CD4-positive, CD25-positive, alpha-beta regulatory T cell (primary cell): ENCODE results near the gene FGGY. TPM values are rescaled to one million over a fixed set of nuclear protein-coding genes. Genes with fewer than 3 reads are reported as not detected.

Source experiments
- ATAC-seq, 2 donors: fragments of 150-1000 bp; cut with Tn5 transposase; one replicate each; pipeline ENCODE4 v1.10.0; 2021; ENCODE audit warnings: low read depth in 2 of 2, moderate number of reproducible peaks in 2 of 2, moderate library complexity in 1 of 2
- DNase-seq, 3 donors: peaks; one replicate each; pipeline versions ENCODE4 v3.0.0 to v3.0.0-alpha.2; 2012 to 2022; ENCODE audit warnings: mixed read lengths in 1 of 3
- H3K27ac ChIP-seq: one replicate; pipeline ENCODE4 v1.7.0; 2013; ENCODE audit warnings: mild to moderate bottlenecking, low read length; ENCODE audit not compliant: insufficient read depth, poor library complexity, severe bottlenecking
- H3K27me3 ChIP-seq: one replicate; pipeline ENCODE4 v1.7.0; 2013; ENCODE audit warnings: low read length; ENCODE audit not compliant: control insufficient read depth, insufficient read depth
- H3K36me3 ChIP-seq: one replicate; pipeline ENCODE4 v1.7.0; 2013; ENCODE audit warnings: mild to moderate bottlenecking, low read length, moderate library complexity; ENCODE audit not compliant: control insufficient read depth, insufficient read depth
- H3K4me1 ChIP-seq: 2 replicates; pipeline ENCODE4 v1.7.0; 2013; ENCODE audit warnings: mild to moderate bottlenecking, low read length; ENCODE audit not compliant: insufficient read depth, control insufficient read depth, poor library complexity, severe bottlenecking
- H3K4me3 ChIP-seq: one replicate; pipeline ENCODE4 v1.7.0; 2013; ENCODE audit warnings: low read depth, mild to moderate bottlenecking, low read length, moderate library complexity
- H3K9me3 ChIP-seq, 2 experiments: 1 replicate in 1 of 2; 2 replicates in 1 of 2; pipeline ENCODE4 v1.7.0; 2013; ENCODE audit warnings: low read length in 2 of 2, mild to moderate bottlenecking in 1 of 2, moderate library complexity in 1 of 2; ENCODE audit not compliant: control insufficient read depth in 2 of 2
- H3K27ac Mint-ChIP-seq, 3 donors: one replicate each; pipeline ENCODE4 v1.8.0; 2020 to 2022; ENCODE audit warnings: mild to moderate bottlenecking in 3 of 3, mixed read lengths in 3 of 3, moderate library complexity in 2 of 3
- H3K27me3 Mint-ChIP-seq: one replicate; pipeline ENCODE4 v1.8.0; 2022; ENCODE audit warnings: mild to moderate bottlenecking, mixed read lengths
- H3K36me3 Mint-ChIP-seq: one replicate; pipeline ENCODE4 v1.8.0; 2020; ENCODE audit warnings: mixed read lengths
- H3K4me1 Mint-ChIP-seq, 4 donors: one replicate each; pipeline ENCODE4 v1.8.0; 2020 to 2022; ENCODE audit warnings: mixed read lengths in 4 of 4, mild to moderate bottlenecking in 1 of 4
- H3K4me3 Mint-ChIP-seq, 4 donors: one replicate each; pipeline ENCODE4 v1.8.0; 2020 to 2022; ENCODE audit warnings: mild to moderate bottlenecking in 4 of 4, mixed read lengths in 4 of 4, moderate library complexity in 3 of 4
- H3K9me3 Mint-ChIP-seq, 7 donors: one replicate each; pipeline ENCODE4 v1.8.0; 2020 to 2022; ENCODE audit warnings: mixed read lengths in 7 of 7, mild to moderate bottlenecking in 3 of 7, moderate library complexity in 2 of 7
- polyA plus RNA-seq, 4 donors: library from polyadenylated mRNA; unstranded; fragments of 300-500 nt; fragmentation: Illumina TruSeq; gene quantifications; one replicate each; pipeline ENCODE4 v1.2.3, GENCODE V29; 2021
- total RNA-seq: library from RNA; stranded (reverse); gene quantifications from one replicate; pipeline ENCODE4 v1.2.3, GENCODE V29; 2022

The FGGY gene
- total and polyA plus RNA-seq, 5 donors from 2014 or later, result 1.9 to 7.7 (median 4.5) TPM

DNA sequence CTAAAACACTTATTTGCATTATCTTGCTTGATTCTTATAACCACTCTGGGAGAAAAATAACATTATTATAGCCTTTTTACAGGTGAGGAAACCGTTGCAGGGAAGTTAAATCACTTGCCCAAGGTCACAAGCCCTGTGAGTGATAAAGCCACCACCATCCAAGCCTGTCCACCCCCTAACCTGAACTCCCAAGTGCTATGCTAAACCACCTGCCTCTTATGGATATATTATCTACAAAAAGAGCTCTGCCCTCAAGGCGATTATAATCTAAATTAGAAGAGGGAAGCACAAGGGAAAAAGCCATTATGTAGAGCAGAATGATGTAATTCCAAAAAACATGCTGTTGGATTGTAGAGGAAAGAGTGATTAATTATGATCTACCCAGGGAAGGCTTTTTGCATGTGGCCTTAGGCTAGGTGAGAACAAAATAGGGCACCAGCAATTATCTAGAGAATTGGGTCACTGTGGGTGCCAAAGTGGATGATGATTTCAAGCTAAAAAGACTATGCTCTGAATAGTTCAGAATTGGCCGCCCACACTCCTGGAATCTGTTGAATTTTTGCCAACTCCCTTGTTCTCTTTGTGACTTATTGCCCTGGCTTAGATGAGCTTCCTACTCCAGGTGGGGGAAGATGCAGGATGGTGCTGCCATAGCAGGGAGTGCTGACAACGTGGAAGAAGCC is 205.3 kb downstream of the FGGY start:
- Histone ChIP-seq H3K27me3 (no peaks in the 10 kb centered on the region), H3K36me3 (no peaks in the 10 kb centered on the region), H3K4me1 (no peaks in the 10 kb centered on the region), H3K4me3 (no peak overlapping the region), H3K9me3 (no peaks in the 10 kb centered on the region), H3K27ac (no peak overlapping the region)
- Mint-ChIP-seq H3K27ac (no peak overlapping the region), H3K27me3 (no peaks in the 10 kb centered on the region), H3K4me3 (no peak overlapping the region), H3K4me1 (no peaks in the 10 kb centered on the region), H3K36me3 (no peaks in the 10 kb centered on the region), H3K9me3 (peaks cover 0 to 6% (median 0%) of the 10 kb centered on the region in 7 donors)
- DNase-seq, result no peak
- ATAC-seq, result no peak

DNA sequence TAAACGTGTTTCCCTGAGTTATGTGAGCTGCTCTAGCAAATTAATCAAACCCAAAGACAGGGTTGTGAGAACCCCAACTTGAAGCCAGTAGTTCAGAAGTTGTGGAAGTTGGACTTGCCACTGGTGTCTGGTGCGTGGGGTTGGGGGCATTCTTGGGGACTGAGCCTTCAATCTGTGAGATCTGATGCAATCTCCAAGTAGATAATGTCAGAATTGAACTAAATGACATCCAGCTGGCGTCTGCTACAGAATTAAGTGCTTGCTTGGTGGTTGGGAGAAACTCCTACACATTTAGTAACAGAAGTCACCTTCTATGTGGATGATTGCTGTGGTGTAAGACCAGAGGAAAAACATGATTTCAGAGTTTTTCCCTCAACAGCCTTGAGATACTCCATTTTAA is 207.4 kb downstream of the FGGY start:
- Mint-ChIP-seq H3K4me3 (no peak overlapping the region), H3K4me1 (no peaks in the 10 kb centered on the region), H3K9me3 (peaks cover 0 to 6% (median 0%) of the 10 kb centered on the region in 7 donors), H3K27ac (no peak overlapping the region), H3K36me3 (no peaks in the 10 kb centered on the region), H3K27me3 (no peaks in the 10 kb centered on the region)
- Histone ChIP-seq H3K36me3 (no peaks in the 10 kb centered on the region), H3K4me1 (no peaks in the 10 kb centered on the region), H3K27me3 (no peaks in the 10 kb centered on the region), H3K27ac (no peak overlapping the region), H3K4me3 (no peak overlapping the region), H3K9me3 (no peaks in the 10 kb centered on the region)
- ATAC-seq, result no peak
- no peak for DNase-seq

- Mint-ChIP-seq H3K4me3 (no peak overlapping the region), H3K4me1 (no peaks in the 10 kb centered on the region), H3K36me3 (no peaks in the 10 kb centered on the region), H3K27me3 (no peaks in the 10 kb centered on the region), H3K27ac (no peak overlapping the region), H3K9me3 (peaks cover 0 to 6% (median 0%) of the 10 kb centered on the region in 7 donors)
- Histone ChIP-seq H3K27ac (no peak overlapping the region), H3K4me3 (no peak overlapping the region), H3K27me3 (no peaks in the 10 kb centered on the region), H3K9me3 (no peaks in the 10 kb centered on the region), H3K36me3 (no peaks in the 10 kb centered on the region), H3K4me1 (no peaks in the 10 kb centered on the region)
- ATAC-seq (no peak), DNase-seq (no peak)
Measured at GRCh38 chr1:59505596-59506028, 208.7 kb downstream of the FGGY start.

- Histone ChIP-seq H3K27me3 (no peaks in the 10 kb centered on the region), H3K27ac (no peak overlapping the region), H3K4me1 (no peaks in the 10 kb centered on the region), H3K4me3 (no peak overlapping the region), H3K36me3 (no peaks in the 10 kb centered on the region), H3K9me3 (no peaks in the 10 kb centered on the region)
- Mint-ChIP-seq H3K27me3 (no peaks in the 10 kb centered on the region), H3K27ac (peak overlapping the region in 1 of 3 donors; percentile 6), H3K4me3 (no peak overlapping the region), H3K36me3 (no peaks in the 10 kb centered on the region), H3K9me3 (peaks cover 0 to 3% (median 0%) of the 10 kb centered on the region in 7 donors), H3K4me1 (no peaks in the 10 kb centered on the region)
- ATAC-seq (no peak), DNase-seq (no peak)
Measured at GRCh38 chr1:59506952-59507351, 210.1 kb downstream of the FGGY start.

GRCh38 chr1:59509341-59509875 is 212.5 kb downstream of the FGGY start:
- no peaks in the 10 kb centered on the region for H3K27me3 ChIP-seq
- no peak overlapping the region for H3K4me3 ChIP-seq
- Mint-ChIP-seq H3K4me1 (no peaks in the 10 kb centered on the region), H3K4me3 (no peak overlapping the region), H3K27ac (no peak overlapping the region), H3K9me3 (peaks cover 0 to 2% (median 0%) of the 10 kb centered on the region in 7 donors), H3K27me3 (no peaks in the 10 kb centered on the region), H3K36me3 (peaks cover 3% of the 10 kb centered on the region)
- H3K36me3 ChIP-seq, result no peaks in the 10 kb centered on the region
- ATAC-seq (no peak), DNase-seq (no peak)
- no peaks in the 10 kb centered on the region for H3K9me3 ChIP-seq
- H3K27ac ChIP-seq, result no peak overlapping the region
- no peaks in the 10 kb centered on the region for H3K4me1 ChIP-seq

DNA sequence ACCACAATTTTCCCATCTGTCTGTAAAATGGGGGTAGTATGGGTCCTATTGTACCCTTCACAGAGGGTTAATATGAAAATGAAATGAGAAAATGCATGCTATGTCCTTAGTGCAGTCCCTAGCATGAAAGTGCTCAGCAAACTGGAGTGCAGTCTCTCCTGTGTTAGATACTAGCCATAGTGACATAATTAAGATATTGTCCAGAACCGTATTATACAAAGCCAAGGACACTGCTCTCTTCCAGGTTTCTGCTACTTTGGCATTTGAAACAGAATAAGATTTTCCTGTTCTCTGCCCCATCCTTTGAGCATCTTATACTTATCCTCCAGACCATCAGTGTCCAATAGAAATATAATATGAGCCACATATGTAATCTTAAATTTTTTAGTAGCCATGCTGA is 213.4 kb downstream of the FGGY start:
- no peak overlapping the region for H3K4me3 ChIP-seq
- Mint-ChIP-seq H3K27ac (no peak overlapping the region), H3K36me3 (peaks cover 5% of the 10 kb centered on the region), H3K27me3 (no peaks in the 10 kb centered on the region), H3K4me3 (no peak overlapping the region), H3K4me1 (no peaks in the 10 kb centered on the region), H3K9me3 (peaks cover 0 to 2% (median 0%) of the 10 kb centered on the region in 7 donors)
- DNase-seq (no peak), ATAC-seq (no peak)
- H3K4me1 ChIP-seq, result no peaks in the 10 kb centered on the region
- no peak overlapping the region for H3K27ac ChIP-seq
- H3K36me3 ChIP-seq, result no peaks in the 10 kb centered on the region
- H3K9me3 ChIP-seq, result no peaks in the 10 kb centered on the region
- H3K27me3 ChIP-seq, result no peaks in the 10 kb centered on the region

DNA sequence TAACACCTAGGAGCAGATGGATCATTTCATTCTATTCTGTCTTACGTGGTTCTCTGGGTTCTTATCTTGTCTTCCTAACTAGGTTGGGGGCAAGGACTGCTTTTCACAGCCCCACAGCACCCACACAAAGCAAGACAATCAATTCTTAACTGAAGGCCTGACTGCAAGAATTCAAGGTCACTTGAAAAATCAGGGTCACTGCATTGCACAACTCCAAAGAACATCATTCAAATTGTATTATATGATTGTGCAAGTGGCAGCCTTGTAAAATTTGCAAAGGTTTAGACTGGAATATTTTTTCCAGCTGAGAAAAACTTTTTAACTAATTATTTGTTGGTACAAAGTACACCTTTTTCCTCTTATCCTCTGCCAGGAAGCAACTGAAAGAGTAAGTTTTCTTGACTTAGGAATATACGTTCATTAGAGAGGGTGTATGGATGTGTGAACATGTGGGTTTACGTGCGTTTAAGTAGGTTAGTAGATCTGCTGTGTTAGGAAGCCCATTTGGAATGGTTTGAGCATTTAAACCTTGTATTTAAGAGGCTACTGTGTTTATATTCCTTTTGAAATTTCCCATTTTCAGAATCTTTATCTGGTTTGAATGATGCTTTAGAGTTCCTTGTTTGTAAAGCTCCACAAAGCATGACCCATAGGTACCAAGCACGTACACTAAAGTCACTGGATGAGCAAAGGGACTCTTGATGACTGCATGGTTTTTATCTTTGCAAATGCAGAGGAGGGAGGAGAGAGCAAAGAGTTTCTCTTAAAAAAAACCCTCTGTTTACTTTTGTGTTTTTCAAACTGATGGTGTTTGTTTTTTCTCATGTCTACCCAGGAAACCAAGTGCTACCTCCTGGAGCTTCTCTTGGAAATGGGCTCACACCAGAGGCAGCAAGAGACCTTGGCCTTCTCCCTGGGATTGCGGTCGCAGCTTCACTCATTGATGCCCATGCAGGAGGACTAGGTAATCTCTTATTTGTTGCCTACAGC is 214.9 kb downstream of the FGGY start:
- H3K4me3 ChIP-seq, result no peak overlapping the region
- H3K27ac Mint-ChIP-seq, result no peak overlapping the region
- no peak overlapping the region for H3K27ac ChIP-seq
- no peaks in the 10 kb centered on the region for H3K36me3 ChIP-seq
- no peak overlapping the region for H3K4me3 Mint-ChIP-seq
- ATAC-seq, result no peak
- H3K4me1 Mint-ChIP-seq, result no peaks in the 10 kb centered on the region
- no peaks in the 10 kb centered on the region for H3K27me3 Mint-ChIP-seq
- DNase-seq, result no peak
- no peaks in the 10 kb centered on the region for H3K9me3 ChIP-seq
- peaks cover 0 to 2% (median 0%) of the 10 kb centered on the region in 7 donors for H3K9me3 Mint-ChIP-seq
- H3K36me3 Mint-ChIP-seq, result peaks cover 6% of the 10 kb centered on the region
- H3K27me3 ChIP-seq, result no peaks in the 10 kb centered on the region
- H3K4me1 ChIP-seq, result no peaks in the 10 kb centered on the region
